Measurements from ENCODE around the gene CCT3. TPM values are rescaled to one million over a fixed set of nuclear protein-coding genes. Genes with fewer than 3 reads are reported as not detected.
"Not testable (repeated sequence)": the region's sequence is repeated elsewhere in the genome, so short reads cannot be mapped to it uniquely, and the experiment has no call there.

Gene CCT3
- 355 TPM for total RNA-seq

DNA sequence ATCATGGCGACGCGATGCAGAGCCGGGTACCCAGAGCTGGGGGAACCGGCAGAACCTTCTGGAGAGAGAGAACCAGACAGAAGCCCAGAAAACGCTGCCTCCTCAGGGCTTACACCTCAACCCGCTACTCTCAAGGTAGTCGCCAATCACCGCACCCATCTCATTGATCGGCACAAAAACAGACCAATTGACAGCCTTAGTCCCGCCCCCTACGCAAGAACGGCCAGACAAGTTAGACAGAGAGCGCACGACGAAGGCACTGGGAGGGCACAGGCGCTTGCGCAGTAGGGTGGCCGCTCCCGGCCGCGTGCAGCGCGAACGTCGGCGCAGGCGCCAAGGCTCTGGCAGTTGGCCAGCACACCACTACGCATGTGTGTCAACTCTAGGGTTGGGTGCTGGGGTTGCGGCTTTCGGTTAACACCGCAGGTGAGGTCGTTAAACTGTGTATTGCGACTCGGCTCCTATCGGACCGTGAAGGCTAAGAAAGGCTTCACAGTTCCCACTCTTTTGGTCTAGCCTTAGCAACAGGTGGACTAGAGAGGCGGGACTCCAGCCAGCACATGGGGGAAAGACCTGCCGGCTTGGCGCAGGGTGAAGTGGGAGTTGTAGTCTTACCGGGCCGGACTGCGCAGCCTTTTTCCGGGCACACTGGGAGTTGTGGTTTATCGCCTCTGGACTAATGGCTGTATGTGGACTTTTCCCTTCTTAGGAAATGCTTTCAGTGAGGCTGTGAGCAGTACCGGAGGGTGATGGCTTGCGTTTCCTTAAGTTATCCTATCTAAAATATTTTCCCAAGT lies at the start of gene CCT3, which contains the start of gene TSACC:
CCT3 (minus strand) TSS at position 113 of the 797 bp plus-strand sequence; CDS start at position 5, 108 bp downstream.
TSACC (plus strand) TSS at position 347 of the 797 bp plus-strand sequence. CDS start 1,232 bp downstream, outside the sequence.
- DNase-seq (ENCODE audit: low spot score in 2 of 2) (peak; percentile 94 to 97), FAIRE-seq (peak; percentile 53)

DNA sequence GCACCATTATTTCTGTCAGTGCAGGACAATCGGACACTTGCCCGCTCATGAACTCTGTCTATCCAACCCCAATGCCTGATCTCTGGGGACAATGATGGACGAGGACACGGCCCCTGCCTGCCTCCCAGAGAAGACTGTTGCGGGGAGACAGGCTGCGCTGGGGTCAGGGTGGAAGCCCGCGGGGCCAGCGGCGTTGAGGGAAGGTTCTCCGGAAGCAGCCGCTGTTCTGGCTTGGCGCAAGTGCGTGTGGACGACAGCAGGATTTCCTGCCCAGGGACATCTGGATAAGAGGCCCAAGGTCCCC lies 49.7 kb upstream of the CCT3 start:
- DNase-seq (ENCODE audit: low spot score in 2 of 2) (no peak), FAIRE-seq (no peak)

DNA sequence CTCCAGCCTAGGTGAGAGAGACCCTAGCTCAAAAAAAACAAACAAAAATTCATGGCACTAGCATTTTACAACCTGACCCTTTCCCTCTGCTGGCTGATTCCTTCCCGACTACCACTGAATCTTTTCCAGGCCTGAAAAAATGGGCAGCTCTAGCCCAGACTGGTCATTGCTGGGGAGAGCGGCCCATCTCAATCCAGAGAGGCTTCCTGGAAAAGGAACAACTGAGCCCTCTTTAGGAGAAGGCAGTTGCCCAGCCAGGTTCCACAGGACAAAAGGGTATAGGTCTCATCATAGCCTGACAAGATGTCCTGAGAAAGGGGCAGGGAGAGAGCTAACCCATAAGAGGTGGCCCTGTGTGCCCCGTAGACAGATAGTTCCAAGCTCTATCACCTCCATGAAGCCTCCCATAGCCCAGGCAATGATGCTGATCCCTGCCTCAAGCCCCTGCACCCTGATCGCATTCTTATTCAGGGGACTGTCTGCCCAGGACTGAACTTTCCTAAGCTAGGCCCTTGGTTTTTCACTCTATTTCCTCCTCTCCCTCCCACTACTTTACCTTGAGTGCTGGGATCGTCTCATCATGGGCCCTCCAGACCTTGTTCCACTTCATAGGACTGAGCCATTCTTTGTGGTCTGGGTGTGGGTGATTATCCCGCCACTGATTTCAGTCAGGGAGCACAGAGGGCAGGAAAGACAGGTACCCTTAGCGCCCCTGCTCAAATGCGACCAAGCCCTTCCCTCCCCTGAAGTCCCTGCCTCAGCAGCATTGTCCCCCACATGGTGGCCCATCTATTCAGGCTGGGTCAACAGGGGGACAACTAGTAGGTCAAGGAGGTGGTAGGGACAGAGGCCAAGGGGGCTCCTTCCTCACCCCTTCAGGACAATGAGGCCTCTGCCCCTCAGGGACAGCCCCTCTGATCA lies 49.1 kb upstream of the CCT3 start:
- DNase-seq (ENCODE audit: low spot score in 2 of 2) (no peak), FAIRE-seq (no peak)

DNA sequence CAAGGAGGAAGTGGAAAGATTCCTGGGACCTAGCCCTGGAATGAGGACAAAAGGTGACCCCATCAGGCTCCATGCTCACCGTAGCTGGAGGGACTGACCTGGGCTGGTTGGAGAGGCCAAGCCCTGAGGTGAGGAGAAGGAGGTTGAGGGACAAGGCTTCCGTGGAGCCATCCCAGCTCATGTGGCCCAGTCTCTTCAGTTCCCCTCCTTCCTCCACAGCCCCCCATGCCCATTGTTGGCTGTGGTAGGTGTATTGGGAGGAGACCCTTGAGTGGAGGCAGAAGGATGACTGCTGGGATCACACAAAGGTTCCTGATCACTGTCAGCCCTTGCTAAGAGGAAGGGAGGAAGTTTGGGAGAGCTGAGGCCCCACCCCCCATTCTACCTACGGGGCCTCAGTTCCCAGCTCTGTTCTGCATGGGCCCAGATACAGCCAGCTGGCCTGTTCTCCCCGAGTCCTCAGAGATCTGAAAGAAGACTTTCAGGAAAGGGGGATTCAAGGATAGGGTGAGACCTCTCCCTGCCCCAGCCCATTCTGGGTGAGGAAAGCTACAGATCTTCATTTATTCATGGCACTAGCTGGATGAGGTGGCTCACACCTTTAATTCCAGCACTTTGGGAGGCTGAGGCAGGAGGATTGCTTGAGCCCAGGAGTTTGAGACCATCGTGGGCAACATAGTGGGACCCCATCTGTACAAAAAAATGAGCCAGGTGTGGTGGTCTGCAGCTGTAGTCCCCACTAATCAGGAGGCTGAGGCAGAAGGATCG lies 48.2 kb upstream of the CCT3 start:
- DNase-seq (ENCODE audit: low spot score in 2 of 2) (no peak), FAIRE-seq (no peak)

DNA sequence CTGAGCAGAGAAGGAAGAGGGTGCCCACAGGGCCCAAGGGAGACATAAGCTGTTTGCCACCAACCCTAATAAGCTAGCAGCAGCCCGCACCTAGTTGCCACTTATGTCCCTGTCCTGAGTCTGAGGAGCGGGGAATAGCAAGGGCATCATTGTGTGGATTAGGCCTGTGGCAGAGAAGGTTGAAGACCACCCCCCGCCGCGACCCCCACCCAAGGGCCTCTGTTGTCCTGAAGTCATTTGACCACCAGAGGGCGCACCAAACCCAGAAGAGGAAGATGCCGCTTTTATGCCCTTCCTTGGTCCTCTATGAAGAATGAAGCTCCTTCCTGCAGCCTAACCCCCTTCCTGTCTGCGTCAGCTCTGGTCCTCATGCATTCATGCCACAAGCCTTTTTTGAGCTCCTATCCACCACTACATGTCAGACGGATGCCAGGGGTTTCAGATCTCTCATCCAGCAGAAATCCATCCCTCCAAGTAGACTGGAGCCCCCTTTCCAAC lies 47.5 kb upstream of the CCT3 start:
- DNase-seq (ENCODE audit: low spot score in 2 of 2), result peak; percentile 77 to 80
- no peak for FAIRE-seq

DNA sequence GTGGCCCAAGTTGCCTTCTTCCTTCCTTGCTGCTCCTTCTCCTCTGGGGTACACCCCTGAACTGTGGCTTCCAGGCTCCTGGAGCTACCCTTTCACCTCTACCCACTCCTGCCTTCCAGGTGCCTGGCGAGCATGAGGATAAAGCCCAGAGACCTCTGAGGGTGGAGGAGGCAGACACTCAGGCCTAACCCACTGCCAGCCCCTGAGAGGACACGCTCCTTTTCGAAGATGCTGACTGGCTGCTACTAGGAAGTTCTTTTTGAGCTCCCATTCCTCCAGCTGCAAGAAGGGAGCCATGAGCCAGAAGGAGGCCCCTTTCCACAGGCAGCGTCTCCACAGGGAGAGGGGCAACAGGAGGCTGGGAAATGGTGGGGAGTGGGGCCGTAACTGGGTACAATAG lies 46.6 kb upstream of the CCT3 start:
- DNase-seq (ENCODE audit: low spot score in 2 of 2) (no peak), FAIRE-seq (no peak)

DNA sequence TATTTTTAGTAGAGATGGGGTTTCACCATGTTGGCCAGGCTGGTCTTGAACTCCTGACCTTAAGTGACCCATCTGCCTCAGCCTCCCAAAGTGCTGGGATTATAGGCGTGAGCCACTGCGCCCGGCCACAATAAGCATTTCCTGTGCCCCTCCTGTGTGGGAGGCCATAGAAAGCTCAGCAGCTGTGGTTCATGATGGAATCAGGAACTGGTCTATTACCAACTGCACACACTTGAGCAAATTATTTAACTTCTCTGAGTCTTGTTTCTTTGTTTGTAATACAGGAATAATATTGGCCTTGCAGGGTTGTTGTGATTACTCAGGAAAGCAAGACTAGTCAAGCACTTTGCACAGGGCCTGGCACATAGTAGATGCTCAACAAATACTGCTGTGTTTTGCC lies 45.9 kb upstream of the CCT3 start:
- FAIRE-seq, result no peak
- no peak for DNase-seq (ENCODE audit: low spot score in 2 of 2)

GRCh38 chr1:156383023-156383422 lies 44.9 kb upstream of the CCT3 start:
- FAIRE-seq (no peak), DNase-seq (ENCODE audit: low spot score in 2 of 2) (peak; percentile 73 to 83)

- DNase-seq (ENCODE audit: low spot score in 2 of 2) (no peak), FAIRE-seq (no peak)
These were observed 44.5 kb upstream of the CCT3 start for GRCh38 chr1:156382561-156382960.

DNA sequence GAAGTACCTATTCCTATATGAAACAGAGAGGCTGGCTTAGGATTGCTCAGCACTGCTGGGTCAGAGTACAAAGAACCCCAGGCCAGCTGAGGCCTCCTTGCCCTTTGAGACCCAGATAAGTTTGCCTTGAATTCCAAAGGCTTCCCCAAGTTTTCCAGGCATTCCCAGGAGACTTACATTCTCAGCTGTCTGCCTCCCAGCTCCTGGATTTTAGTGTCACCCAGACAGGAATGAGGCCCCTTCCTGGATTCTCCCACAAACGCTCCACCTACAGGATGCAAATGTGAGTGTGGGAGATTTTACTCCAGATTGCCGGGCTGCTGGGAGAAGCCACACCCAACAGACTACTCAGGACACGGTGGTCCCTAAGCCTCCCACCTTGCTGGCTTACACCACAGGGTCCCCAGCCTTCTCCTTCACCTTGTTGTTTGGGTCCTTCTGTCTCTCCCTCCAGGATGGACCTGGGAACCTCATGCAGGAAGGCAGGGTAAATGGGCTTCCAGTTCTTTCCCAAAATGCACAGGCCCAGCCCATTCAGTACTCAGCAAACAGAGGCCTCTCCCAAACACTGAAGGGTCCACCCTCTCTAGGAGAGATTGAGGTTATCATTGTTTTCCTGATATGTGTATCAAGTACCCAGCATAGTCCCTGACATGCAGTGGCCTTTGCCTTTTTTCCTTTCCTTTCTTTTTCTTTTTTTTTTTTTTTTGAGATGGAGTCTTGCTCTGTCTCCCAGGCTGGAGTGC lies 41.5 kb upstream of the CCT3 start:
- FAIRE-seq, result no peak
- DNase-seq (ENCODE audit: low spot score in 2 of 2), result no peak

GRCh38 chr1:156378557-156378956 lies 40.5 kb upstream of the CCT3 start:
- DNase-seq (ENCODE audit: low spot score in 2 of 2) (no peak), FAIRE-seq (no peak)

- DNase-seq (ENCODE audit: low spot score in 2 of 2), result no peak
- no peak for FAIRE-seq
These were observed 39.1 kb upstream of the CCT3 start for GRCh38 chr1:156376958-156377919.

- DNase-seq (ENCODE audit: low spot score in 2 of 2), result no peak
- no peak for FAIRE-seq
These were observed 38.1 kb upstream of the CCT3 start for GRCh38 chr1:156376146-156376545.

DNA sequence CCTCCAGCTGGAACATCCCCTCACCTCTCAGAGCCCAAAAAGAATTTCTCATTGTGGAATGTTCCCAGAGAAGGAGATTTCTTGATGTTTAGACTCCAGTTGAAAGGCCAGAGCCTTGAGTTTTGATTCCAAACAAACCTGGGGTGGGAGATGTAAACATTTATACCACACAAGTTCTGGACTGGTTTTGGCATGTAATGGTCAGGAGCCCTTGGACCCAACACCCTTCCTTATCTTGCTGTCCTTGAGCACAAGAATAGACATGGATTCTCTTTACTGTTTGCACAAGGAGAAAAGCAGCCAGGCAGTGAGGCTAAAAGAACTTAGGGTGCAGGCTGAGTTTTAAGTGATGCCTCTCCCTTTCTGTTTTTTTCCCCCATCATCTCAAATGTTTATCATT lies 35.5 kb upstream of the CCT3 start:
- DNase-seq (ENCODE audit: low spot score in 2 of 2) (no peak), FAIRE-seq (no peak)

GRCh38 chr1:156372876-156373275 lies 34.8 kb upstream of the CCT3 start:
- DNase-seq (ENCODE audit: low spot score in 2 of 2), result no peak
- no peak for FAIRE-seq

DNA sequence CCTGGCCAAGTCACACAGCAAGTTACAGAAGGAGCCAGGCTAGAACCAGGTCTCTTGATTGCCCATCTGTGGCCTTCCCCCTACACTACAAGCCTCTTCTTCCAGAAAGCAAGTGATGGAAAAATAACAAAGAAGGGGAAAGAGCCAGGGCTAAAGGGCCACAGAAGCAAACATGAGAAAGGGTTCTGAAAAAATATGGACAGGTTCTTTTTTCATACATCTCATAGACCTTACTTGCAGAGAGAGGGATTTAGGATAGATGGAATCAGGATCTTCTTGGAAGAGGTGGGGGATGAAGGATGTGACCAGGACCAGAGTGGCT lies 34.1 kb upstream of the CCT3 start:
- DNase-seq (ENCODE audit: low spot score in 2 of 2), result no peak
- no peak for FAIRE-seq

DNA sequence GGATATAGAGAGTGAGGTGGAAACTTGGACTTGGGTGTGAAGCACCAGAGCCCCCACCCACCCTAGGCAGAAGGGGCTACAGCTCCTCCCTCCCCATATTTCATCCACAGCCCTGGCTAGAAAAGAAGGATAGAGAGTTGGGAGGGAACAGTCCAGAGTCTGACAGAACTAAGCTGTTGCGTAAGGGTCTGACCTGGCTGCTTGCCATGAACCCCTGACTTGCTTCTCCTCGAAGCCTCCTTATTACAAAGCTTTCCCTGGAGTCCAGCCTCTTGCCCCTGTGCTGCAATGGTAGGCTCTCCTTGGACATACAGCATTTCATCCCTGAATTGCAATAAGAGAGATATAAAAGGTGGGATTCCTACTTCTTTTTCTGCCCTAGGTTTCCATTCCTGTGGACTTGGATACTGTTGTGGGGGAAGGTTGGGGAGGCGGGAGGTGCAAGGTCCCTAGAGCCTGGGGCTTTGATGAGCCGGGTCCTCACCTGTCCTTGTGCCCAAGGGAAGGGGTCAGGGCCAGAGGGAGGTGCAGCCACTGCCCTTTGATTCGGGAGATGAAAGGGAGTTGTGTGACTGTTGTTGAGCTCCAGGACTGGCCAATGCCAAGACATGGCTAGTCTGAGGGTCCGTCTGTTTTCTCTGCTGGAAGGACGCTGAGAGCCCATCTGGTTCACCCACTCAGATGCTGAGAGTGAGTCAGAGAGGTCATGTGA lies 33.6 kb upstream of the CCT3 start:
- DNase-seq (ENCODE audit: low spot score in 2 of 2) (no peak), FAIRE-seq (no peak)

DNA sequence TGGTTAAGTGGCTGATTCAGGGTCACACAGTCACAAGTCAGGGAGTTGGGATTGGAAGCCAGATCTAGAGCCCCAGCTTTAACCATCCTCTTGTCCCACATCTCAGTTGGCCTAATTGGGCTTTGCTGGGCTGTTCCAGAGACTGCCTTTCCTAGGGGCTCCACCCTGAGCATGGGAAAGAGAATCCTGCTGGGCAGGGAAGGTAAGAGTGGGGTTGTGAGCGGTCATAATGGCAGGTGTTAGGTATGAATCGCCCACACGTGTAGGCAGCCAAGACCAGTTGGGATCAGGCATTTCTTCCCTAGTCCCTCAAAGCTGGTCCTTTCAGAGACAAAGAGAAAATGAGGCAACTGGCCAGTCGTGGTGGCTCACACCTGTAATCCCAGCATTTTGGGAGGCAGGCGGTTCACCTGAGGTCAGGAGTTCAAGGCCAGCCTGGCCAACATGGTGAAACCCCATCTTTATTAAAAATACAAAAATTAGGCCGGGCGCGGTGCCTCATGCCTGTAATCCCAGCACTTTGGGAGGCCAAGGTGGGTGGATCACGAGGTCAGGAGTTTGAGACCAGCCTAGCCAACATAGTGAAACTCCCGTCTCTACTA lies 31.7 kb upstream of the CCT3 start:
- FAIRE-seq; DNase-seq (ENCODE audit: low spot score in 2 of 2): not testable (repeated sequence)

All from frontal cortex (tissue), 4 donors.